HG02981 (cell line): ENCODE data around the gene GDAP2.
"Not testable (repeated sequence)": the region's sequence is repeated elsewhere in the genome, so short reads cannot be mapped to it uniquely, and the experiment has no call there.

Source experiments
- ATAC-seq: cut with Tn5 transposase; IDR thresholded peaks from one replicate; pipeline ENCODE4 v1.9.1; 2021; ENCODE audit warnings: mild to moderate bottlenecking, moderate library complexity; ENCODE audit not compliant: unreplicated experiment

GDAP2 gene

GRCh38 chr1:117902944-117903343 is 26.5 kb downstream of the GDAP2 start:
- no peak for ATAC-seq

GRCh38 chr1:117899801-117900200 is 29.6 kb downstream of the GDAP2 start:
- no peak for ATAC-seq

DNA sequence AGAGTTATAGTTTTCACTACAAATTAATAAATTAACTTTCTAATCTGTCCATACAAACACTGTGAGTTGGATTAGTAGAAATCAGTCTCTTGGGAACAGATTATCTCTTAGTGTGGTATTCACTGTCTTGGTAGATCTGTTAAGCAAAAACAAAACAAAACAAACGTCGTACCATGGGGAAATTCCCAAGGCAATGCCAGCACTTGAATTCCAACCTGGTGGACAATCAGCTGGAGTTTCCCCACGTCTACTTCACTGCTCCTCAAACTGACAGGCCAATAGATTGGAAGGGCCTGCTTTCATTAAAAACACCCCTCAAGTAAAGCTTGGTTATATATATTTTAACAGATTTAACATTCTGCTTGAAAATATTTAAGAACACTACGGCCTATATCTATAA is 31.9 kb downstream of the GDAP2 start:
- ATAC-seq: no peak

GRCh38 chr1:117895482-117896114 is 33.8 kb downstream of the GDAP2 start:
- ATAC-seq: peak; percentile 92

- no peak for ATAC-seq
Measured at GRCh38 chr1:117894078-117894477, 35.3 kb downstream of the GDAP2 start.

DNA sequence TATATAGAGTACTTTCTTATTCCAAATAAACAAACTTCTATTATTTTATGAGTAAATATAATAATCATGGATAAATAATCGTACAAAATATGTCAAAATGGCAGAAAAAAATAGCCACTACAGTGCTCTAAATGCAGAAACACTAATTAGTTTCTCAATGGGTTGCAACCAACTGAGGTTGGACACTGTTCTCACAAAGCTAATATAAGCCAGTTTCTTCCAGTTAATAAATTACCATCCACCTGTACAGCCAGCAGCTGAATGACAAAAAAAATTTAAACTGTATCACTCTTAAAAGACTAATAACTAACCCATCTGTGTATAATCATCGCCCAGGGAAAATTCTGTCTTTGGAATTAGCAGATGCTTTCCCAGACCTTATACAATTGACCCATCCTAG is 36.9 kb downstream of the GDAP2 start:
- no peak for ATAC-seq

- no peak for ATAC-seq
Measured at GRCh38 chr1:117890452-117890851, 39.0 kb downstream of the GDAP2 start.

DNA sequence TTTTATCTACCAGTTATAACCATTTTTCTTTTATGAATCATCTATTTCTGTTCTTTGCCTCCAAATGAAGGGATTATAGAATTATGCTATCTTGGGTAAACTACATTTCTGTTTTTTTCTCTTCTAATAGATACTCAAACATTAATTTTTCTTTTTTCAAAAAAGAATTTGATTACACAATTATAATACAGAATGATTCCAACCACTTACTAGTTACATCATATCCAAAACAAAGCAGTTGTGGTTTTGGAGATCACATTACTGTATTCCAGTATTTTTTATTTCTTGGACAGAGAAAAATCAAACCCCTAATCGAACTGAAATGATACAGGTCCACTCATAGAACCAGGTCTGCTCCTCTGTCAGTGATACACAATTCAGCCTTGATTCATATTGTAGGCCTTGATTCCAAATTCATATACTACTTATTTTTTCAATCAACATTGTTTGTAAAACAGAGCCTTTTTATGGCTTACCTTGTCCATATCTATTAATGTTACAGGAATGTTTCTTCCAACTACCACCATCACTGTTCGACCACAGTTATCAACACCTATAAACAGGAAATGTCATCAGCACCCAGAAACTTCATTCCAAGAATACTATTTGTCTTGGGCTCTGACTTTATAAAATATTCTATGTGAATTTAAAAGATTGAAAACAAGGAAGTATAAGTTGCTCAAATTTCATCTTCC is 43.2 kb downstream of the GDAP2 start:
- no peak for ATAC-seq

DNA sequence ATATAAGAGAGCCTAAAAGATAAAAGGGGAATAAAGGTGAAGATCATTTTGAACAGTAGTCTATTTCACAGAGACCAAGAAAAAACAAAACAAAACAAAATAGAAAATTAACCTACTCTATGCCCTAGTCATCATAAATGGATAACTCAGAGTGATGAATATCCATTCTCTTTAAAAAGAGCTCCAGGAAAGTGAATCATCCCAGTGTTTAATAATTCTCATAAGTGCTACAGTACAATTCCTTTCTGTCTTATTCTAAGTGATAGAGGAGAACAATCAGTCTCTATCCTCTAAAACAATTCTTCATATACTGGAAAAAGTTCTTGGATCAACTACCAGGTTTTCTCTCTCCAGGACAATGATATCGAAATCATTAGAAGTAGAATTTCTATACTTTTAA is 45.8 kb downstream of the GDAP2 start:
- ATAC-seq: no peak

DNA sequence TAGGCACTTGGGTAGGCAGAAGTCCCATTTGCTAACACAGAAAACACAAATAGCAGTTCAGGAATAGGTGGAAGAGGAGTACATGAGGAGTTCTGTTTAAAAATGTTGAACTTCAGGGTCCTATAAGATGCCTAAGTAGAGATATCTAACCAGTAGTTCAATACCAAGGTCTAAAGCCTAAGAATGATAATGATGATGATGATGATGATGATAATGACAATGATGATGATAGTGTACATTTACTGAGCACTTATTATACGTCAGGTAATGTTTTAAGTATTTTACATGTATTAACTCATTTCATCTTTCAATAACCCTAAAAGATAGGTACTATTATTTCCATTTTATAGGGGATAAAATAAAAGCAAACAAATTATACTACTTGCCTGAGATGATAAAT is 50.1 kb downstream of the GDAP2 start:
- ATAC-seq: no peak

- no peak for ATAC-seq
Measured at GRCh38 chr1:117877823-117878222, 51.6 kb downstream of the GDAP2 start.

GRCh38 chr1:117871013-117871412 is 58.4 kb downstream of the GDAP2 start:
- no peak for ATAC-seq

GRCh38 chr1:117861694-117862093 is 67.7 kb downstream of the GDAP2 start:
- ATAC-seq: no peak

GRCh38 chr1:117860896-117861610 is 68.4 kb downstream of the GDAP2 start:
- no peak for ATAC-seq

GRCh38 chr1:117859901-117860300 is 69.5 kb downstream of the GDAP2 start:
- no peak for ATAC-seq

- no peak for ATAC-seq
Measured at GRCh38 chr1:117857418-117857817, 72.0 kb downstream of the GDAP2 start.

- no peak for ATAC-seq
Measured at GRCh38 chr1:117852853-117853553, 76.4 kb downstream of the GDAP2 start.

- no peak for ATAC-seq
Measured at GRCh38 chr1:117851687-117852086, 77.7 kb downstream of the GDAP2 start.

DNA sequence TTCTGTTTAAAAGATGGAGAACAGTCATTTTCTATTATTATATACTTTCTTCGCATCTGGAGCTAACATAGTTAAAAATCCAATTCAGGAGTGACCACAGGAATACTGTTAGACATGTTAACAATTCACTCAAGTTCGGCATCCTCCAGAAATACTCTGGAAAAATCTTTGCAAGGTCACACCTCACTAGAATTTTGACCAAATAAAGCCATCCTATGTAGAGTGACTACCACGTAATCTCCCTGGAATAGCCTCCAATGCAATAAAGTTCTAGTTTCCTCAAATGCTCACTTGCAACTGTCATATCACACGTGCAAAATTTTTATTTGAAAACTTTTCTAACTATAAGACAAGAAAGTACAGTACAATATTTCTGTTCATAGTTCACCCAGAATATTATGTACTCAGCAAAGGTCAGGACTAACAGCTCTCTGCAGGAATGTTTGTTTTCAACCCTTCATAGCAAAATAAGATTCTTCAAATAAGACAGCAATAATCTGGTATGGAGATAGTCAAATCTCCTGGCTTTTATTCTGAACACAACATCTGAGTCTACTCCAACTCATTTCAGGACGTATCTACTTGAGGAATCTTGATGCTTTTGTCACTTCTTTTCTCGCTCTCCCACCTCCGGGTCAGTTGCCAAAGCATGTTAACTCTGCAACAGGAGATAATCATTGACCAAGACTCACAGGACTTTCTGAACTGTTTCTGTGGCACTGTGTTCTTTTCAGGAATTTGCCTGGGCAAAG is 82.6 kb downstream of the GDAP2 start:
- ATAC-seq: no peak

DNA sequence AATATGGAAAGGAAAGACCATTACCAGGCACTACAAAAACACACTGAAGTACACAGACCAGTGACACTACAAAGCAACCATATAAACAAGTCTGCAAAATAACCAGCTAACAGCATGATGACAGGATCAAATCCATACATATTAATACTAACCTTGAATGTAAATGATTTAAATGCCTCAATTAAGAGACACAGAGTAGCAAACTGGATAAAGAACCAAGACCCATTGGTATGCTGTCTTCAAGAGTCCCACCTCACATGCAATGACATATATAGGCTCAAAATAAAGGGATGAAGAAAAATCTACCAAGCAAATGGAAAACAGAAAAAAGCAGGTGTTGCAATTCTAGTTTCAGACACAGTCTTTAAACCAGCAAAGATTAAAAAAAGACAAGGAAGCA is 84.9 kb downstream of the GDAP2 start:
- not testable (repeated sequence) for ATAC-seq

DNA sequence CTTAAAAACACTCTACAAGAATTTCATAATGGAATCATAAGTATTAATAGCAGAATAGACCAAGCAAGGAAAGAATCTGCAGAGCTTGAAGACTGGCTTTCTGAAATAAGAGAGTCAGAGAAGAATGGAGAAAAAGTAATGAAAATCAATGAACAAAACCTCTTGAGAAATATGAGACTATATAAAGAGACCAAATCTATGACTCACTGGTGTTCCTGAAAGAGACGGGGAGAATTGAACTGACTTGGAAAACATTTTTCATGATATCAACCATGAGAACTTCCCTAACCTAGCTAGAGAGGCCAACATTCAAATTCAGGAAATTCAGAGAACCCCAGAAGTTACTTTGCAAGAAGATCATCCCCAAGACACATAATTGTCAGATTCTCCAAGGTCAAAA is 85.6 kb downstream of the GDAP2 start:
- no peak for ATAC-seq
